ENCODE results near the gene CD8A.

Gene CD8A

DNA sequence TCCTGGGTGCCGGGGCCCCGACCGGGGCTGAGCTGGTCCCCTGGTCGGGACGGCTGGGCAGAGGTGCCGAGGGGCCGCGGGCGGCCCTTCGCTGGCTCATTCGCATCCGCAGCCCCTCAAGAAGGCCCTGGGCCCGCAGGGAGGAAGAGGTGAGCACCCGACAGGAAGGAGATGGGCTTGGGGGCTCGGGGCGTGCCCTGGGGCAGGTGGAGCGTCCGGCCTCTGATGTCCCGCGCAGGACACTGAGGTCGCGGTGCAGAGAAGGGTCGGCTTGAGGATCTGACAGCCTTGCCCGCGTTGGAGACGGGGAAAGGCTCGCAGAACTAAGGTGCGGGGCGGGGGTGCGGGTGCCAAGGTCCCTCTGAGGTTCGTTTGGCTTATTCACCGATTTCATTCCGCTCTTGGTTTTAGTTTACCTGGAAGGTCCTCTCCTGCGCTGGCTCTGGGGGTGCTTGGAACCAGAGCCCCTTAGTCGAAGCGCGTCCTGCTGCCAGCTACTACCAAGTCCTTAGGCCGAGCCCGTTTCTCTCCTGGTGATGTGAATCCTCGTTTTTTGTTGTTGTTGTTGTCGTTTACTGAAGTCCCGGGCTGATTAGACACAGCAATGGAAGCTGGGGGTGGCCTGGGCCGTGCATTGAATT is 18.9 kb upstream of the CD8A start:
- in situ Hi-C loops (cut with HindIII; ENCODE audit: low sequenced_read_pairs), result no loop called here

- in situ Hi-C loops (cut with HindIII; ENCODE audit: low sequenced_read_pairs), result no loop called here
Observed at GRCh38 chr2:86808315-86809161, 17.8 kb upstream of the CD8A start.

GRCh38 chr2:86807468-86808275 is 17.0 kb upstream of the CD8A start:
- in situ Hi-C loops (cut with HindIII; ENCODE audit: low sequenced_read_pairs), result no loop called here

DNA sequence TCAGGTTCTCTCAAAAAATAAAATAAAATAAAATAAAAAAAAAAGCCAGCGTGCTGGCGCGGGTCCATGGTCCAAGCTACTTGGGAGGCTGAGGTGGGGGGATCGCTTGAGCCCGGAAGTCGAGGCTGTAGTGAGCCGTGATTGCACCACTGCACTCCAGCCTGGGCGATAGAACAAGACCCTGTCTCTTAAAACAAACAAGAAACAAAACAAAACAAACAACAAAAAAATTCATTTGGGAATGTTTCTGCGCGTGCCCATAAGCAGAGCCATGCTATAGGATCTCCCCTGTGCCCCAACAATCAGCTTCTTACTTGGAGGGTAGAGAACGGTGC is 16.4 kb upstream of the CD8A start:
- in situ Hi-C loops (cut with HindIII; ENCODE audit: low sequenced_read_pairs), result no loop called here

GRCh38 chr2:86806059-86806857 is 15.5 kb upstream of the CD8A start:
- in situ Hi-C loops (cut with HindIII; ENCODE audit: low sequenced_read_pairs), result no loop called here

DNA sequence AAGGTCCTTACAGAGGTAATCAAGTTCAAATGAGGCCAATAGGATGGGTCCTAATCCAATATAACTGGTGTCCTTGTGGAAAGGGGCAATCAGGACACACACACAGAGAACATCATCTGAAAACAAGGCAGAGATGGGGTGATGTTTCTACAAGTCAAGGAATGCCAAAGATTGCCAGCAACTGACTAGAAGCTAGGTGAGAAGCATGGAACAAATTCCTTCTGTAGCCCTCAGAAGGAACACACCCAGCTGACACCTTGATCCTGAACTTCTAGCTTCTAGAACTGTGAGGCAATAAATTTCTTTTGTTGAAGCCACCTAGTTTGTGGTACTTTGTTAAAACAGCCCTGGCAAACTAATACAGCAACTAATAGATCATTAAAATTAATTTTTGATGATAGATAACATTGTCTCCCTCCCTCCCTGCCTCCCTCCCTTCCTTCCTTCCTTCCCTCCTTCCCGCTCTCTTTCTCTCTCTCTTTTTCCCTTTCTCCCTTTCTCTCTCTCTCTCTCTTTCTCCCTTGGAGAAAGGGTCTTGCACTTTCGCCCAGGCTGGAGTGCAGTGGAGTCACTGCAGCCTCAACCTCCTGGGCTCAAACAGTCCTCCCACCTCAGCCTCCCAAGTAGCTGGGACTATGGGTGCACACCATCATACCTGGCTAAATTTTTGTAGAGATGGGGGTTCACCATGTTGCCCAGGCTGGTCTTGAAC is 10.3 kb upstream of the CD8A start:
- in situ Hi-C loops (cut with HindIII; ENCODE audit: low sequenced_read_pairs), result no loop called here

DNA sequence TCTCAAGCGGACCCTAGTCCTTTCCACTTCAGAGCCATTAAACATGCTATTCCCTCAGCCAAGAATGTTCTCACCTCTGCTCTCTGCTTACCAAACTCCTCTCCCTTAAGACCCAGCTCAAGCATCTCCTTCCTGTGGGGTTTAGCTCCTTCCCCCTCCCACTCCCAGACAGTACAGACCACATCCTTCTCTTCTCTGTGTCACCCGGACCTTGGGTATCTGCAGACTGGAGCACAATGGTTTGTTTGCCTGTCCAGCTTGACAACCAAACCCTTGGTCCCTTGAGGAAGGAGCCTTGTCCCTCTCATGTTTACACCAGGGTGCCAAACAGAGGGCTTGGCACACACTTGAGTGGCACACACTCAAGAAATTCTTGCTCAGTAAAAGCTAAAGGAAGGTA is 4.1 kb upstream of the CD8A start:
- in situ Hi-C loops (cut with HindIII; ENCODE audit: low sequenced_read_pairs), result no loop called here

GRCh38 chr2:86793752-86794151 is 3.0 kb upstream of the CD8A start:
- in situ Hi-C loops (cut with HindIII; ENCODE audit: low sequenced_read_pairs), result no loop called here

DNA sequence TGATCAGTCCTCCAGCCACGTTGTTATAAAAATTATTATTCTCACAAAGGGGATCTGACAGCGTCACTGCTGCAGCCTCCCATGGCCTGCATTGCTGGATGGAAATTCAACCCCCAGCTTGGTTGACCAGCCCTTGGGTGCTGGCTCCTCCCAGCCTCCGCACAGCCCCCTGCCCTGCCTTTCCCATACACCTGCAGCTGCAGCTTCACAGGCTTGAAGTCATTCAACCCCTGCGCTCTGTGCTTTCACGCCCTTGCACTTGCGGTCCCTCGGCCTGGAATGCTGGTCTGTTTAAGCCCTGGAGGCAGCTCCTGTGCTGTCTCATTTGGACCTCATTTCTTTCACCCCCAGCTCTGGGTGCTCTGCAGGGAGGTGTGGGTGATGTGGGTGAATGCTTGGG is 860 bp upstream of the CD8A start:
- in situ Hi-C loops (cut with HindIII; ENCODE audit: low sequenced_read_pairs), result no loop called here

GRCh38 chr2:86790134-86790675 is 508 bp downstream of the CD8A start:
- in situ Hi-C loops (cut with HindIII; ENCODE audit: low sequenced_read_pairs), result no loop called here

DNA sequence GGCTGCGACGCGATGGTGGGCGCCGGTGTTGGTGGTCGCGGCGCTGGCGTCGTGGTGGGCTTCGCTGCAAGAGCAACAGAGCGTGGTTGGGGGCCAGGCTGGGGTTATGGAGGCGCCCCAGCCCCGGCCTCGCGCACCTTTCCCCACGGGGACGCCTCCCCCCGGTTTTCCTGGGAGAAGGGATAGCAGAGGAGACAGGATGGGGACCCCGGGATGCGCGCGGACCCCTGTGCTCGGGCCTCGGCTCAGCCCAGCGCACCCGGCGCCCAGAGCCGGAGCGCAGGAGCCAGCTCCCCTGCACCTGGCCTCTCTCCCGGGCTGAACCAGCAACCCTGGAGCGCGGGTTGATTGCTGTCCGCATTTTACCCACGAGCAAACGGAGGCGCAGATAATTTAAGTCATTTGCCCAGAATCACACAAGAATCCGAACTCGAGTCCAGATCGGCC is 1.0 kb downstream of the CD8A start:
- in situ Hi-C loops (cut with HindIII; ENCODE audit: low sequenced_read_pairs), result no loop called here

GRCh38 chr2:86788881-86789686 is 1.6 kb downstream of the CD8A start:
- in situ Hi-C loops (cut with HindIII; ENCODE audit: low sequenced_read_pairs), result no loop called here

- in situ Hi-C loops (cut with HindIII; ENCODE audit: low sequenced_read_pairs), result no loop called here
Observed at GRCh38 chr2:86788165-86788564, 2.5 kb downstream of the CD8A start.

GRCh38 chr2:86787736-86788135 is 3.0 kb downstream of the CD8A start:
- in situ Hi-C loops (cut with HindIII; ENCODE audit: low sequenced_read_pairs), result no loop called here

DNA sequence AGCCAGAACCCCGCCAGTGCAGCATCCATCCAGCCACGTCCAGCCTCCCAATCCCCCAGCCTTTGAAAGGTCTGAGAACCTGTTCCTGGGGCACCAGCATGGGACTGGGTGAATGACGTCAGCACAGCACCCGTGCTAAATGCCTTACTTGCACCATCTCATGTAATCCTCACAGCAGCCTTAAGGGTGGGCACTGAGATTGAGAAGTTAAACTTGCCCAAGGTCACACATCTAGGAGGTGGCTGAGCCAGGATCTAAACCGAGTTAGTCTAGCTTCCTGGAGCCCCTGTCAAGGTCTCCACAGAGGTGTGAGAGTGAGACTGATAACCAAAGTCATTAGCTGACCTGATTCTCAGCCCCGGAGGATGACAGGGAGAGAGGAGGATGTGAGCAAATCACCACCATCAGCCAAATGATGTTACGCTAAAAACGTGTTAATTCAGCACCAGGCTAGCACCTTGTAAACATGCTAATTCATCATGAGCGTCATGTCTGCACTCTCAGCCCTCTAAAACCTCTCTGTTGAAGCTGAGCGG is 4.6 kb downstream of the CD8A start:
- in situ Hi-C loops (cut with HindIII; ENCODE audit: low sequenced_read_pairs), result no loop called here

DNA sequence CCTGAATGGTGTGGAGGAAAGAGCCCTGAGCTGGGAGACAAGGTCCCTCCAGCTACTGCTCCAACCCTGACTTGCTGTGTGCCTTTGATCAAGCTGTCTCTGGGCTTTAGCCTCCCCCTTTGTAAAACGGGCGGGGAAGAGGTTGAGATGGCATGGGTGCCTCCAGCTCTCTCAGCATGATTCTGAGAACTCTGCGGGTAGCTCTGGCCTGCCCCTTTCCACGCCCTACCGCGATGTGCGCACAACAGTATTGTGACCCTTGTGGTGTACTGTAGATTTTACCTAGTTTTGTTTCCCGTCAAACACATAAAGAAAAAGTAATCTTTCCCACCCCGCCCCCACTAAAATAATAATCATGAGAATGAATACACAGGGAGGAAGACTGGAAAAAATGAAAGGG is 5.3 kb downstream of the CD8A start:
- in situ Hi-C loops (cut with HindIII; ENCODE audit: low sequenced_read_pairs), result no loop called here

- in situ Hi-C loops (cut with HindIII; ENCODE audit: low sequenced_read_pairs), result no loop called here
Observed at GRCh38 chr2:86783615-86784339, 6.9 kb downstream of the CD8A start.

- in situ Hi-C loops (cut with HindIII; ENCODE audit: low sequenced_read_pairs), result no loop called here
Observed at GRCh38 chr2:86782748-86783147, 8.0 kb downstream of the CD8A start.
